AG10803 (cell line): ENCODE data around the gene TMEM132A.

Source experiments
- DNase-seq: peaks from one replicate; pipeline ENCODE4 v3.0.0; 2010; ENCODE audit warnings: low read depth
- H3K4me3 ChIP-seq: 2 replicates; pipeline ENCODE4 v1.5.1; 2011; ENCODE audit warnings: mild to moderate bottlenecking, low read length, control low read depth
- TF ChIP-seq, protein P1 (sequence below): conservative IDR thresholded peaks from 2 replicates; pipeline ENCODE4 v1.5.1; 2011; ENCODE audit warnings: mild to moderate bottlenecking, low read length, control low read depth, inconsistent platforms

TMEM132A gene

DNA sequence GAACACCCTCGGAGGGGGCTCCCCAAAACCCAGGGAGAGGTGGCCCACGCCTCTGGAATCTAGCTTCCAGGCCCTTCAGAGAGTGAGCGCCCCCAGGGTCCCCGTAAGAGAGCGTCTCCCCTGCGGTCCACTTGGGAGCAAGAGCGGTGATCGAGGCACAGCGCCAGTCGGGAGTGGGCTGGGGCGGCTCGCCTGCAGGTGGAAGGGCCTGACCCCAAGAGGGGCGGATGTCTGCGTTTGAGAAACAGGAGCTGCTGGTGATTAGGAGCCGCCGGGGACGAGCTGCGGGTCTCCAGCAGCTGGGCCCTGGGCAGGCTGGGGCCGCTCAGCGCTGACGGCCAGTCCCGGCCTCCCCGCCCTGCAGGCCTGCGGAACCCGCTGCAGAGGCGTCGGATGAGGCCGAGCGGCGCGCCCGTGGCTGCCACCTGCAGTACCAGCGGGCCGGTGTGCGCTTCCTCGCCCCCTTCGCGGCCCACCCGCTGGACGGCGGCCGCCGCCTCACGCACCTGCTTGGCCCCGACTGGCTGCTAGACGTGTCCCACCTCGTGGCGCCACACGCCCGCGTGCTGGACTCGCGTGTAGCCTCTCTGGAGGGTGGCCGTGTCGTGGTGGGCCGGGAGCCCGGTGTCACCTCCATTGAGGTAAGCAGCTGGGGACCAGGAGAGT lies 10.0 kb downstream of the TMEM132A start:
- H3K4me3 ChIP-seq = no peak overlapping the region
- TF ChIP-seq, protein P1, sequence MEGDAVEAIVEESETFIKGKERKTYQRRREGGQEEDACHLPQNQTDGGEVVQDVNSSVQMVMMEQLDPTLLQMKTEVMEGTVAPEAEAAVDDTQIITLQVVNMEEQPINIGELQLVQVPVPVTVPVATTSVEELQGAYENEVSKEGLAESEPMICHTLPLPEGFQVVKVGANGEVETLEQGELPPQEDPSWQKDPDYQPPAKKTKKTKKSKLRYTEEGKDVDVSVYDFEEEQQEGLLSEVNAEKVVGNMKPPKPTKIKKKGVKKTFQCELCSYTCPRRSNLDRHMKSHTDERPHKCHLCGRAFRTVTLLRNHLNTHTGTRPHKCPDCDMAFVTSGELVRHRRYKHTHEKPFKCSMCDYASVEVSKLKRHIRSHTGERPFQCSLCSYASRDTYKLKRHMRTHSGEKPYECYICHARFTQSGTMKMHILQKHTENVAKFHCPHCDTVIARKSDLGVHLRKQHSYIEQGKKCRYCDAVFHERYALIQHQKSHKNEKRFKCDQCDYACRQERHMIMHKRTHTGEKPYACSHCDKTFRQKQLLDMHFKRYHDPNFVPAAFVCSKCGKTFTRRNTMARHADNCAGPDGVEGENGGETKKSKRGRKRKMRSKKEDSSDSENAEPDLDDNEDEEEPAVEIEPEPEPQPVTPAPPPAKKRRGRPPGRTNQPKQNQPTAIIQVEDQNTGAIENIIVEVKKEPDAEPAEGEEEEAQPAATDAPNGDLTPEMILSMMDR = no peak
- DNase-seq = no peak

DNA sequence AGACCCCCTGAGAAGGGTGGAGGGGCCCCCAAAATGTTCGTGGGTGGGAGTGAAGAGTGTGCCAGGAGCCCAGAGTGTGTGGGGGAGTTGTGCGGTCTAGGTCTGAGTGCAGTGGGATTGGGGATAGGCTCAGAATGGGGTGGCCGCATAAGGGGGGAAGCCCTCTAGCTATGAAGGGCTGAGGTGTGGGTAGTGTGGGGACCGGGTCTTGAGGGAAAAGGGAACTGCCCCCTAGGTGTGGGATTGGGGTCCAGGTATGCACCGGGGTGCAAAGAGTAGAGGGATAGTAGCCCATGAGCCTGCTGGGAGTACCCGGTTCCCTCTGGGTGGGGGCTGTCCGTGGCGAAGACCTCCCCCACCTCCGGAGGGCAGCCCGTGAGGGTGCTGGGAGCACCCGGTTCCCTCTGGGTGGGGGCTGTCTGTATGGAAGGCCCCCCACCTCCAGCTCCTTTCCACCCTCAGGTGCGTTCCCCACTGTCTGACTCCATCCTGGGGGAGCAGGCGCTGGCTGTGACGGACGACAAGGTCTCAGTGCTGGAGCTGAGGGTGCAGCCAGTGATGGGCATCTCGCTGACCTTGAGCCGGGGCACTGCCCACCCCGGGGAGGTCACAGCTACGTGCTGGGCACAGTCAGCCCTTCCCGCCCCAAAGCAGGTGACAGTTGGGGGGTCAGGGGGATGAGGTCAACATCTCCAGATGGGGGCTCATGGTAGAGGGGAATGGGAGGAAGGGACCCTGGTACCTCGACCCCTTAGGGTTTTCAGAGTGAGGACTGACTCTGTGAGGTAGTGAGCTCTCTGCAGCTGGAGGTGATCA lies 10.7 kb downstream of the TMEM132A start:
- no peak overlapping the region for H3K4me3 ChIP-seq
- TF ChIP-seq, protein P1 = no peak
- no peak for DNase-seq

DNA sequence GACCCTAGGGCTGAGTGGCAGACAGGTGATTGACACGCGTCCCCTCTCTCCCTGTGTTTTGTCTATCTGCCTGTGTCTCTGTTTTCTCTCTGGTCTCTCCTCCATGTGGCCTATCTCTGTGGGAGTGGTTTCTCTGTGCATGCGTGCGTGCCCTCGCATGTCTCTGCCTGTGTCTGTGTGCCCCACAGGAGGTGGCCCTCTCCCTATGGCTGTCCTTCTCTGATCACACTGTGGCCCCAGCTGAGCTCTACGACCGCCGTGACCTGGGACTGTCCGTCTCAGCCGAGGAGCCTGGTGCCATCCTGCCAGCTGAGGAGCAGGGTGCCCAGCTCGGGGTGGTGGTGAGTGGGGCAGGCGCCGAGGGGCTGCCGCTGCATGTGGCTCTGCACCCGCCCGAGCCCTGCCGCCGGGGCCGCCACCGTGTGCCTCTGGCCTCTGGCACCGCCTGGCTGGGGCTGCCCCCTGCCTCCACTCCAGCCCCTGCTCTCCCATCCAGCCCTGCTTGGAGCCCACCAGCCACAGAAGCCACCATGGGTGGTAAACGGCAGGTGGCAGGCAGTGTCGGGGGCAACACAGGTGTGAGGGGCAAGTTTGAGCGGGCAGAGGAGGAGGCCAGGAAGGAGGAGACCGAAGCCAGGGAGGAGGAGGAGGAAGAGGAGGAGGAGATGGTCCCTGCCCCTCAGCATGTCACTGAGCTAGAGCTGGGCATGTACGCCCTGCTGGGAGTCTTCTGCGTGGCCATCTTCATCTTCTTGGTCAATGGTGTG lies 11.6 kb downstream of the TMEM132A start:
- TF ChIP-seq, protein P1 = no peak
- DNase-seq = no peak
- H3K4me3 ChIP-seq = no peak overlapping the region

DNA sequence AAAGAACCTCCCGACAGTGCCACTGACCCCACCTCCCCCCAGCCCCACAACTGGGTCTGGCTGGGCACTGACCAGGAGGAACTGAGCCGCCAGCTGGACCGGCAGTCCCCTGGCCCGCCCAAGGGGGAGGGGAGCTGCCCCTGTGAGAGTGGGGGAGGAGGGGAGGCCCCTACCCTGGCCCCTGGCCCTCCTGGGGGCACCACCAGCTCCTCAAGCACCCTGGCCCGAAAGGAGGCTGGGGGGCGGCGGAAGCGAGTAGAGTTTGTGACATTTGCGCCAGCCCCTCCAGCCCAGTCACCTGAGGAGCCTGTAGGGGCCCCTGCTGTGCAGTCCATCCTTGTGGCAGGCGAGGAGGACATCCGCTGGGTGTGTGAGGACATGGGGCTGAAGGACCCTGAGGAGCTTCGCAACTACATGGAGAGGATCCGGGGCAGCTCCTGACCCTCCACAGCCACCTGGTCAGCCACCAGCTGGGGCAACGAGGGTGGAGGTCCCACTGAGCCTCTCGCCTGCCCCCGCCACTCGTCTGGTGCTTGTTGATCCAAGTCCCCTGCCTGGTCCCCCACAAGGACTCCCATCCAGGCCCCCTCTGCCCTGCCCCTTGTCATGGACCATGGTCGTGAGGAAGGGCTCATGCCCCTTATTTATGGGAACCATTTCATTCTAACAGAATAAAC lies 12.3 kb downstream of the TMEM132A start:
- no peak overlapping the region for H3K4me3 ChIP-seq
- TF ChIP-seq, protein P1 = no peak

DNA sequence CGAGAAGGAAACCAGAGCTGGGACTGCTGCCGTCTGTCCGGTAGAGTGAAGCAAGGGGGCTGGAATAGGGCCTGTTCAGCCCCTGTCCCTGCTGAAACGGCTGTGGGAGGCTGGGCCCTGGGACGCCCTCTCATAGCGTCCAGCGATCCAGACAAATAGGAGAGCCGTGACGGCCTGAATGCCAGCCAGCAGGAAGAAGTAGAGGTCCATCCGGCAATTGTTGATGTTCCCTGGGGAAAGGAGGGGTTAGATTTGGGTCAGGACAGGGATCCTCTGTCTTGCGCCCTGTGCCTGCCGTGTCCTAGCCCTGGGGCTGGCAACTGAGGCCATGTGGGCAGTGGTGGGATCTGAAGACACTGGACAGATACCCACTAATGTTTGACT lies 12.9 kb downstream of the TMEM132A start:
- TF ChIP-seq, protein P1 = no peak
- DNase-seq = no peak
- no peak overlapping the region for H3K4me3 ChIP-seq

More for the DNA sequence above, 12.3 kb downstream of the TMEM132A start:
- no peak for DNase-seq

DNA sequence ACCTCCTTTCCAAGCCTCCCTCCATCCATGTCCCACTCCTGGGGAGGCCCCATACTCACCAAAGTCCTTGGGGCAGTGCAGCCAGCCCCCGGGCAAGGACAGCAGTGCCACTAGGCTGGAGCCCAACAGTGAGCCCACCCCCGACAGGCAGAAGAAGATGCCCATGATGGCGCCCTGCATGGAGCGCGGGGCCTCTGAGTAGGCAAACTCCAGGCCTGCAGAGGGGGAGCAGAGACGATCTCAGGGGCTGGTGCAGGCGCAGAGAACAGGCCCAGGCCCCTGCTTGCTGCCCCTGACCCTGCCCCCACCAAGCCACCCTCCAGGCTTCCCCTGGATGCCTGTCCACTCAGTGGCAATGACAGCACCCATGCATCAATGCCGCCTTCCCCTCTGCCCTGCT lies 13.6 kb downstream of the TMEM132A start:
- DNase-seq = no peak
- no peak overlapping the region for H3K4me3 ChIP-seq
- TF ChIP-seq, protein P1 = no peak
